Skeletal muscle satellite cell (primary cell): ENCODE results near the gene BPTF.
"Not testable (repeated sequence)": the region's sequence is repeated elsewhere in the genome, so short reads cannot be mapped to it uniquely, and the experiment has no call there.

Experiments
- H3K27me3 ChIP-seq: 2 replicates; pipeline ENCODE4 v1.7.0; 2013; ENCODE audit warnings: low read length; ENCODE audit not compliant: control insufficient read depth, insufficient read depth
- H3K36me3 ChIP-seq: 2 replicates; pipeline ENCODE4 v1.7.0; 2013; ENCODE audit warnings: mild to moderate bottlenecking, control low read depth, low read length; ENCODE audit not compliant: insufficient read depth
- H3K4me1 ChIP-seq: 2 replicates; pipeline ENCODE4 v1.7.0; 2013; ENCODE audit warnings: low read length; ENCODE audit not compliant: control insufficient read depth, insufficient read depth
- H3K4me2 ChIP-seq: 2 replicates; pipeline ENCODE4 v1.7.0; 2013; ENCODE audit warnings: mild to moderate bottlenecking, low read length
- H3K4me3 ChIP-seq: 2 replicates; pipeline ENCODE4 v1.7.0; 2013; ENCODE audit warnings: low read length
- H3K9ac ChIP-seq: 2 replicates; pipeline ENCODE4 v1.7.0; 2013; ENCODE audit warnings: mild to moderate bottlenecking, low read depth, low read length, moderate library complexity
- H3K9me3 ChIP-seq: replicated peaks from 2 replicates; pipeline ENCODE4 v1.7.0; 2013; ENCODE audit warnings: mild to moderate bottlenecking, control low read depth, low read length

Gene BPTF

GRCh38 chr17:67944035-67944434 lies 118.7 kb downstream of the BPTF start:
- H3K36me3 ChIP-seq: peaks cover 93% of the 10 kb centered on the region
- H3K9ac ChIP-seq: no peak overlapping the region
- H3K4me1 ChIP-seq: no peaks in the 10 kb centered on the region
- no peak overlapping the region for H3K4me3 ChIP-seq
- no peaks in the 10 kb centered on the region for H3K27me3 ChIP-seq
- H3K4me2 ChIP-seq: no peak overlapping the region
- H3K9me3 ChIP-seq: no peaks in the 10 kb centered on the region

GRCh38 chr17:67946513-67946912 lies 121.2 kb downstream of the BPTF start:
- H3K4me2 ChIP-seq: no peak overlapping the region
- H3K4me1 ChIP-seq: no peaks in the 10 kb centered on the region
- no peak overlapping the region for H3K9ac ChIP-seq
- no peak overlapping the region for H3K4me3 ChIP-seq
- no peaks in the 10 kb centered on the region for H3K27me3 ChIP-seq
- peaks cover 85% of the 10 kb centered on the region for H3K36me3 ChIP-seq
- no peaks in the 10 kb centered on the region for H3K9me3 ChIP-seq

- H3K27me3 ChIP-seq: no peaks in the 10 kb centered on the region
- no peak overlapping the region for H3K9ac ChIP-seq
- peaks cover 84% of the 10 kb centered on the region for H3K36me3 ChIP-seq
- H3K4me2 ChIP-seq: no peak overlapping the region
- H3K4me1 ChIP-seq: no peaks in the 10 kb centered on the region
- H3K4me3 ChIP-seq: no peak overlapping the region
- no peaks in the 10 kb centered on the region for H3K9me3 ChIP-seq
Measured at GRCh38 chr17:67947325-67947813, 122.1 kb downstream of the BPTF start.

GRCh38 chr17:67950945-67951344 lies 125.6 kb downstream of the BPTF start:
- Histone ChIP-seq H3K27me3 (no peaks in the 10 kb centered on the region), H3K36me3 (peaks cover 61% of the 10 kb centered on the region)

GRCh38 chr17:67959510-67959909 lies 134.2 kb downstream of the BPTF start:
- H3K4me1 ChIP-seq: no peaks in the 10 kb centered on the region
- no peak overlapping the region for H3K9ac ChIP-seq
- peaks cover 17% of the 10 kb centered on the region for H3K36me3 ChIP-seq
- H3K27me3 ChIP-seq: no peaks in the 10 kb centered on the region
- H3K4me3 ChIP-seq: no peak overlapping the region
- H3K9me3 ChIP-seq: no peaks in the 10 kb centered on the region
- no peak overlapping the region for H3K4me2 ChIP-seq

More at GRCh38 chr17:67950945-67951344, 125.6 kb downstream of the BPTF start:
- no peaks in the 10 kb centered on the region for H3K4me1 ChIP-seq
- no peak overlapping the region for H3K4me3 ChIP-seq
- H3K9me3 ChIP-seq: no peaks in the 10 kb centered on the region
- H3K9ac ChIP-seq: no peak overlapping the region
- H3K4me2 ChIP-seq: no peak overlapping the region

DNA sequence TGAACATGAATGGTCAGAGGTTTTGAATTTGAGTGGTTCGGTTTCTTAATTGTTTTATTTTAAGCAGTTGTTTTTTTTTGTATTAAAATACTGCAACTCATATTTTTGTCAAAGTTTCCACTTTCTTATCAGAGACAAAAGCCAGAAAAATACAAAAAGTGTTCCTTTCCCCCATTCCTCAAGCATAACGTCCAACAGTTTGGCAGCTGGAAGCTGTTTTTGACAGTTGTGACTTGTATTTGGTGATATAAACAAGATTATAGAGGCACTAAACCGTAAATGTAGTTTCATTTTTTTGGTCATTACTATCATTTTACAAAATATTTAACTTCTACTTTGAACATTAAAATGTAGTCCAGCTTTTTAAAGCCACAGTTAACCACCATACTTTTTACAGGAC lies 135.0 kb downstream of the BPTF start:
- H3K4me1 ChIP-seq, H3K4me3 ChIP-seq, H3K9ac ChIP-seq, H3K4me2 ChIP-seq, H3K9me3 ChIP-seq, H3K27me3 ChIP-seq: not testable (repeated sequence)
- H3K36me3 ChIP-seq: peaks cover 14% of the 10 kb centered on the region

GRCh38 chr17:67962156-67962555 lies 136.9 kb downstream of the BPTF start:
- H3K27me3 ChIP-seq, H3K9me3 ChIP-seq, H3K9ac ChIP-seq, H3K4me1 ChIP-seq, H3K4me3 ChIP-seq, H3K4me2 ChIP-seq: not testable (repeated sequence)
- H3K36me3 ChIP-seq: peaks cover 23% of the 10 kb centered on the region

GRCh38 chr17:67963145-67963572 lies 137.9 kb downstream of the BPTF start:
- H3K27me3 ChIP-seq, H3K4me1 ChIP-seq, H3K9ac ChIP-seq, H3K9me3 ChIP-seq, H3K4me3 ChIP-seq, H3K4me2 ChIP-seq: not testable (repeated sequence)
- H3K36me3 ChIP-seq: peaks cover 21% of the 10 kb centered on the region

DNA sequence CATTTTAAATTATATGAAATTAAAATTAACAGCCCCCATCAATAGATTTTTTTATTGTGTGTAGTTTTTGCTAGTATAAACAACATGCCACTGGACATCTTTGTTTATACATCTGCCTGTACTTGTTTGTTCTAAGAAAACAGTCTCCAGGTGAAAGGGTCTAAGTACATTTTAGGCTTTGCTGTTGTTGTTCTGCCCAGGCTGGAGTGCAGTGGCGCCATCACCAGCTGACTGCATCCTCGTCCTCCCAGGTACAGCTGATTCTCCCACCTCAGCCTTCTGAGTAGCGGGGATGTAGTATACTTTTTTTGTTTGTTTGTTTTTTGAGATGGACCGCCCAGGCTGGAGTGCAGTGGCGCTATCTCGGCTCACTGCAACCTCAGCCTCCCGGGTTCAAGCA lies 145.5 kb downstream of the BPTF start:
- H3K27me3 ChIP-seq: no peaks in the 10 kb centered on the region
- H3K4me2 ChIP-seq: no peak overlapping the region
- no peak overlapping the region for H3K9ac ChIP-seq
- no peaks in the 10 kb centered on the region for H3K9me3 ChIP-seq
- peaks cover 27% of the 10 kb centered on the region for H3K36me3 ChIP-seq
- H3K4me1 ChIP-seq: no peaks in the 10 kb centered on the region
- no peak overlapping the region for H3K4me3 ChIP-seq

DNA sequence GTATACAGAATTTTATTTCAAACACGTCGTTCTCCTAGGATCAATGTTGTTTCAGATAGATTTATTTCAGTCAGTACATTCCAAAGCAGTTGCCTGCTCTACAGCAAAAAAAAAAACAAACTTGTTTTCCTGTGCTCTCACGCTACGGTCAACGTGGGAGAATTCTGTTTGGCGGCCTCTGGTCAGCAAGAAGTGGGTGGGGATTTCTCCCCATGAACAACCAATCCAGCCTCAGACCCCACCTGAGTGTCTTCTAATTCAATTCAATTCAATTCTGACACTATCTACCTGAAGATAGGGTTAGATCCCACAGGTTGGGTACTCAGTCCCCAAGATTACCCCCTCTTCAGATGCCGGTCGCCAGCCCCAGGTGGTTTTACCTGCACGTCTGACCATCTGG lies 148.9 kb downstream of the BPTF start:
- Histone ChIP-seq H3K4me1 (peaks cover 10% of the 10 kb centered on the region), H3K9ac (no peak overlapping the region), H3K36me3 (peaks cover 22% of the 10 kb centered on the region), H3K4me3 (no peak overlapping the region), H3K4me2 (no peak overlapping the region), H3K27me3 (no peaks in the 10 kb centered on the region), H3K9me3 (no peaks in the 10 kb centered on the region)

- Histone ChIP-seq H3K27me3 (no peaks in the 10 kb centered on the region), H3K36me3 (peaks cover 26% of the 10 kb centered on the region), H3K9ac (no peak overlapping the region), H3K4me2 (no peak overlapping the region), H3K4me1 (peaks cover 10% of the 10 kb centered on the region), H3K4me3 (no peak overlapping the region), H3K9me3 (no peaks in the 10 kb centered on the region)
Measured at GRCh38 chr17:67974598-67975066, 149.3 kb downstream of the BPTF start.

DNA sequence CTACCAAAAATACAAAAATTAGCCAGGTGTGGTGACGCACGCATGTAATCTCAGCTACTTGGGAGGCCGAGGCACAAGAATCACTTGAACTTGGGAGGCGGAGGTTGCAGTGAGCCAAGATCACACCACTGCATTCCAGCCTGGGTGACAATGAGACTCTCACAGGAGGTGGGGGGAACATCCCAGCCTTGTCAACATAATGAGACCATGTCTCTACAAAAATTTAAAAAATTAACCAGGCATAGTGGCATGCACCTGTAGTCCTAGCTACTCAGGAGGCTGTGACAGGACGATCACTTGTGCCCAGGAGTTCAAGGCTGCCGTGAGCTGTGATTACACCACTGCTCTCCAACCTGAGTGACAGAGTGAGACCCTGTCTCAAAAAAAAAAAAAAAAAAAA lies 151.0 kb downstream of the BPTF start:
- not testable (repeated sequence) for H3K4me2 ChIP-seq, H3K4me3 ChIP-seq, H3K9me3 ChIP-seq, H3K9ac ChIP-seq, H3K27me3 ChIP-seq
- H3K4me1 ChIP-seq: peaks cover 10% of the 10 kb centered on the region
- peaks cover 32% of the 10 kb centered on the region for H3K36me3 ChIP-seq
